Brain microvascular endothelial cell (primary cell): ENCODE data around the gene ATP6V0C.

Experiments used
- DNase-seq: peaks from one replicate; pipeline ENCODE4 v3.0.0-alpha.2; 2020
- H3K27ac ChIP-seq: fragments of 250-450 bp; sonication (Bioruptor Pico); 2 replicates; pipeline ENCODE4 v1.5.1; 2020; ENCODE audit warnings: mild to moderate bottlenecking, moderate library complexity
- H3K27me3 ChIP-seq: fragments of 250-450 bp; sonication (Bioruptor Pico); replicated peaks from 2 replicates; pipeline ENCODE4 v1.5.1; 2020; ENCODE audit warnings: mild to moderate bottlenecking
- H3K36me3 ChIP-seq: fragments of 250-450 bp; sonication (Bioruptor Pico); replicated peaks from 2 replicates; pipeline ENCODE4 v1.5.1; 2020; ENCODE audit warnings: mild to moderate bottlenecking
- H3K4me3 ChIP-seq: 2 replicates; pipeline ENCODE4 v1.5.1; 2011; ENCODE audit warnings: low read depth, mild to moderate bottlenecking, control low read depth, low read length, moderate library complexity
- CTCF ChIP-seq: IDR thresholded peaks from 2 replicates; pipeline ENCODE4 v1.5.1; 2011; ENCODE audit warnings: low read depth, mild to moderate bottlenecking, moderate library complexity, low read length, control low read depth, inconsistent platforms; ENCODE audit errors: missing control alignments
- in situ Hi-C: cut with HindIII; loops from 2 replicates; pipeline ENCODE4 v1.10.0; 2017; ENCODE audit warnings: low sequenced_read_pairs, low pct_ligation_motif_present

Gene ATP6V0C

GRCh38 chr16:2492292-2492691 lies 21.5 kb upstream of the ATP6V0C start:
- no peak for TF ChIP-seq CTCF
- in situ Hi-C loops: no loop called here
- no peak for DNase-seq
- Histone ChIP-seq H3K27me3 (no peaks in the 10 kb centered on the region), H3K4me3 (no peak overlapping the region), H3K27ac (no peak overlapping the region), H3K36me3 (peaks cover 8% of the 10 kb centered on the region)

DNA sequence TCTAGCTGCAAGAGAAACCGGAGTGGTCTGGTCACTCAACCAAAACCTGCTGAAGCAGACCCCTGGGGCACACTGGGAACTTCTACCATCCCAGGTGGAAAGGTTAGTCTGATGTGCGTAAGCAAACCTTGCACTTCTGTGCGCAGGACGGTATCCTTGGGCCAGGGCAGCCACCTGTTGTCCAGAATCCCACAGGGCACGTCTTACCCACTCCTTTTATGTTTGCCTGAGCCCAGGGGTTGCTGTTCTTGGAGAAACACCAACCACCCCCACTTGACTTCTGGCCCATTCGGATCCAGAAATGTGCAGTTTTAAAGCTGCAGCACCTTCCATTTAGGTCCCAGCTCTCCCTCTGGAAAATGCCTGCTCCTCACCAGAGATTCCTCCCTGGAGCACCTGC lies 20.1 kb upstream of the ATP6V0C start:
- no peak overlapping the region for H3K4me3 ChIP-seq
- H3K36me3 ChIP-seq: peaks cover 8% of the 10 kb centered on the region
- no peak for TF ChIP-seq CTCF
- H3K27ac ChIP-seq: no peak overlapping the region
- DNase-seq: no peak
- in situ Hi-C loops: no loop called here
- no peaks in the 10 kb centered on the region for H3K27me3 ChIP-seq

DNA sequence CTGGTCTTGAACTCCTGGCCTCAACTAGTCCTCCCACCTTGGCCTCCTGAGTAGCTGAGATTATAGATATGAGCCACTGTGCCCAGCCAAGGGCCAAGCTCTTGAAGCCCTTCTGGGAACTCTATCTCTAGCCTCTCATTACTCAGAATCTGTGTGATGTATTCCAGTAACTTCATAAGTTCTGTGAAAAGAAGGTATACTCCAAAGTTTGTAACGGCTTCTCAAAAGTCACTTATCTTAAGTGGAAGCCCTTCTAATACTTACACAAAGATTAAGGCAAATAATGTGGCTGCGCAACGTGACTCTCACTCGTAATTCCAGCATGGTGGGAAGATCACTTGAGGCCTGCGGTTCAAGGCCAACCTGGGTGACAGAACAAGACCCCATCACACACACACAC lies 19.1 kb upstream of the ATP6V0C start:
- DNase-seq: no peak
- Histone ChIP-seq H3K27me3 (no peaks in the 10 kb centered on the region), H3K36me3 (peaks cover 8% of the 10 kb centered on the region), H3K4me3 (no peak overlapping the region), H3K27ac (no peak overlapping the region)
- no peak for TF ChIP-seq CTCF
- in situ Hi-C loops: no loop called here

DNA sequence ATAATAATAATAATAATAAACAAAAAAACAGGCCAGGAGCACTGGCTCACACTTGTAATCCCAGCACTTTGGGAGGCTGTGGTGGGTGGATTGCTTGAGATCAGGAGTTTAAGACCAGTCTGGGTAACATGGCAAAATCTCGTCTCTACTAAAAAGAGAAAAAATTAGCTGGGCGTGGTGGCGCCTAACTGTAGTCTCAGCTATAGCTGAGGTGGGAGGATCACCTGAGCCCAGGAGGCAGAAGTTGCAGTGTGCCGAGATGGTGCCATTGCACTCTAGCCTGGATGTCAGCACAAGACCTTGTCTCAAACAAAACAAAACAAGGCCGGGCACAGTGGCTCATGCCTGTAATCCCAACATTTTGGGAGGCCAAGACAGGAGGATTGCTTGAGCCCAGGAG lies 18.7 kb upstream of the ATP6V0C start:
- H3K27me3 ChIP-seq: no peaks in the 10 kb centered on the region
- no peak for TF ChIP-seq CTCF
- H3K36me3 ChIP-seq: peaks cover 8% of the 10 kb centered on the region
- no peak overlapping the region for H3K4me3 ChIP-seq
- no peak overlapping the region for H3K27ac ChIP-seq
- DNase-seq: no peak
- in situ Hi-C loops: no loop called here

GRCh38 chr16:2496223-2497115 lies 17.3 kb upstream of the ATP6V0C start:
- no peak for TF ChIP-seq CTCF
- Histone ChIP-seq H3K36me3 (peaks cover 14% of the 10 kb centered on the region), H3K27ac (no peak overlapping the region), H3K27me3 (no peaks in the 10 kb centered on the region), H3K4me3 (no peak overlapping the region)
- in situ Hi-C loops: no loop called here
- no peak for DNase-seq

DNA sequence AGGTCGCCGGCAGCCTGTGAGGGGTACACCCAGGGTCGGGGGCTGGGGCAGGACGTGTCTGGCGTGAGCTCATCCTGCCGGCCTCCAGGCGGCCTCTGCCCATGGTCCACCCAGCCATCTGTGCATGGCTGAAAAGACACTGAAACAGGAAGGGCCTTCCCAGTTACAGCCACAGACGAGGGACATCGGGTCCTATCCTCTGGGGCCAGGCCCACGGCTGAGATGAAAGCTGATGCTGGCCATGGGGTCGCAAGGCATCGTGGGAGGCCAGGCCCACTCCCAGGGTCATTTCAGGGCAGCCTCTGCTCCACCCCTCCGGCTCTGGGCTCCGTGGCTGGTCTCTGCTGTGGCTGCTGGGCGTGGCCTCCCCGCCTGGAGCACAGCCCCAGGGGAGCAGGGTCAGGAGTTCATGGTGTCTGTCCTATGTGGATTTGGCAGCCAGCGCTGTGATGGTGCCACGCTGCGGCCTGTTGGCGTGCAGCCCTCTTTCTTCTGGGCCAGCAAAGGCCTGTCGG lies 16.6 kb upstream of the ATP6V0C start:
- no peak for DNase-seq
- in situ Hi-C loops: no loop called here
- peaks cover 14% of the 10 kb centered on the region for H3K36me3 ChIP-seq
- H3K27ac ChIP-seq: no peak overlapping the region
- H3K4me3 ChIP-seq: no peak overlapping the region
- TF ChIP-seq CTCF: no peak
- H3K27me3 ChIP-seq: no peaks in the 10 kb centered on the region
